ENCODE measurements around the gene SYTL3.

Gene SYTL3

DNA sequence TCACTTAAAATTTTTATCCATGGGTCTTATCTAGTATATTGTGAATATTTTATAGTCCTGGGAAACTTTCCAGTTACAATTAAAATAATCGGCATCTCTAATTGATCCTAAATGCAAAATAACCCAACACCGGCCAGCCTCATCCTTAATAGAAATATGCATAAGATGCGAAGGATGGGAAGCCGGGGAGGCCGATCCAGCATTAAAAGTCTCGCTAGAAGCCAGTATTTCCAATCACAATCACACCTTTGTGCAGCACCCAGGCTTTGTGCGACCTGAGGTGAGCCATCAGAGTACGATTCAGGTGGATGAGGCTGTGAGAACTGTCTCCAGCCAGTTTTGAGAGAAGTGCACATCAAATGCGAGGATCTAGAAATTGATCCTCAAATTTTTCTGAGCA, 104.0 kb downstream of the SYTL3 start:
- TF ChIP-seq, protein P1, sequence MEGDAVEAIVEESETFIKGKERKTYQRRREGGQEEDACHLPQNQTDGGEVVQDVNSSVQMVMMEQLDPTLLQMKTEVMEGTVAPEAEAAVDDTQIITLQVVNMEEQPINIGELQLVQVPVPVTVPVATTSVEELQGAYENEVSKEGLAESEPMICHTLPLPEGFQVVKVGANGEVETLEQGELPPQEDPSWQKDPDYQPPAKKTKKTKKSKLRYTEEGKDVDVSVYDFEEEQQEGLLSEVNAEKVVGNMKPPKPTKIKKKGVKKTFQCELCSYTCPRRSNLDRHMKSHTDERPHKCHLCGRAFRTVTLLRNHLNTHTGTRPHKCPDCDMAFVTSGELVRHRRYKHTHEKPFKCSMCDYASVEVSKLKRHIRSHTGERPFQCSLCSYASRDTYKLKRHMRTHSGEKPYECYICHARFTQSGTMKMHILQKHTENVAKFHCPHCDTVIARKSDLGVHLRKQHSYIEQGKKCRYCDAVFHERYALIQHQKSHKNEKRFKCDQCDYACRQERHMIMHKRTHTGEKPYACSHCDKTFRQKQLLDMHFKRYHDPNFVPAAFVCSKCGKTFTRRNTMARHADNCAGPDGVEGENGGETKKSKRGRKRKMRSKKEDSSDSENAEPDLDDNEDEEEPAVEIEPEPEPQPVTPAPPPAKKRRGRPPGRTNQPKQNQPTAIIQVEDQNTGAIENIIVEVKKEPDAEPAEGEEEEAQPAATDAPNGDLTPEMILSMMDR (IDR thresholded peaks at IDR 0.05; ENCODE audit: insufficient read depth, low read length, poor library complexity, severe bottlenecking) = no peak
- no peak for DNase-seq (ENCODE audit: extremely low read depth, insufficient read length)
- Histone ChIP-seq H3K4me3 (replicated peaks; ENCODE audit: low read depth, low read length) (no peak overlapping the region), H3K27me3 (replicated peaks; ENCODE audit: control insufficient read depth, insufficient read depth, low read length) (no peaks in the 10 kb centered on the region), H3K36me3 (ENCODE audit: control insufficient read depth, insufficient read depth, low read length) (no peaks in the 10 kb centered on the region; the same call in 1 of the 2 replicates)

DNA sequence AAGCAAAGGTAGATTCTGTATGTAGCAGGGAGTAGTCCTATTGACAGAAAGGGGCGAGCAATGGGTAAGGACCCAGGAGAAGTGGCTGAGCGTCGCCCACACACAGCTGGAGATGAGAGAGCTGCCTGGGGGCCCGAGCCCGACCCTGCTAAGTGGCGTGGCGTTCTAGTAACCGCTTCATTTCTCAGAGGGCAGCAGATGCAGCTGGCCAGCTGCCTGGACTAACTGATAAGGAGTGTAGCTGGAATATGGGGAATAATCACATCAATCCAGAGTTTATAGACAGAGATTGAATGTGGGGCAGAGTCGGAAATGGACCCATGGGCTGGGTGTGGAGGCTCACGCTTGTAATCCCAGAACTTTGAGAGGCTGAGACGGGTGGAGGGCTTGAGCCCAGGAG, 104.9 kb downstream of the SYTL3 start:
- Histone ChIP-seq H3K36me3 (ENCODE audit: control insufficient read depth, insufficient read depth, low read length) (no peaks in the 10 kb centered on the region; the same call in 1 of the 2 replicates), H3K4me3 (replicated peaks; ENCODE audit: low read depth, low read length) (no peak overlapping the region), H3K27me3 (replicated peaks; ENCODE audit: control insufficient read depth, insufficient read depth, low read length) (no peaks in the 10 kb centered on the region)
- TF ChIP-seq, protein P1 (IDR thresholded peaks at IDR 0.05; ENCODE audit: insufficient read depth, low read length, poor library complexity, severe bottlenecking) = no peak
- no peak for DNase-seq (ENCODE audit: extremely low read depth, insufficient read length)

DNA sequence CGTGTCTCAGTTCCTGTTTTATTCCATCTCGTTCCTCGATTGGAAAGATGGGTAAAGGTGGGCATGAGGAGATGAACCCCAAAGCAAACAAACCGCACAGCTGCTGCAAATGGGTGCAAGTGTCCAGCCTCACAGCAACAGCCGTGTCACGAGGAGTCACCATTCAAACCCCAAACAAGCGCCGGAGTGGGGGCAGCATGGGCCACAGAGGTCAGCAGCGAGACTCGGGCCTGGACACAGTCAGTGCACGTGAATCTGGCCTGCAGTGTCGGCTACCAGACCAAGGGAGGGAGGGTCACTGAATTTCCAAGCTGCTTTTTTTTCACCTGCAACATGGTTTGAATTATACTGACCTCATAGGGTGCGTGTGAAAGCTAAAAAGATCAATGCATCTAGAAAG, 105.8 kb downstream of the SYTL3 start:
- no peak overlapping the region for H3K4me3 ChIP-seq (replicated peaks; ENCODE audit: low read depth, low read length)
- no peak for DNase-seq (ENCODE audit: extremely low read depth, insufficient read length)
- no peaks in the 10 kb centered on the region; the same call in 1 of the 2 replicates for H3K36me3 ChIP-seq (ENCODE audit: control insufficient read depth, insufficient read depth, low read length)
- TF ChIP-seq, protein P1 (IDR thresholded peaks at IDR 0.05; ENCODE audit: insufficient read depth, low read length, poor library complexity, severe bottlenecking) = no peak
- H3K27me3 ChIP-seq (replicated peaks; ENCODE audit: control insufficient read depth, insufficient read depth, low read length) = no peaks in the 10 kb centered on the region

DNA sequence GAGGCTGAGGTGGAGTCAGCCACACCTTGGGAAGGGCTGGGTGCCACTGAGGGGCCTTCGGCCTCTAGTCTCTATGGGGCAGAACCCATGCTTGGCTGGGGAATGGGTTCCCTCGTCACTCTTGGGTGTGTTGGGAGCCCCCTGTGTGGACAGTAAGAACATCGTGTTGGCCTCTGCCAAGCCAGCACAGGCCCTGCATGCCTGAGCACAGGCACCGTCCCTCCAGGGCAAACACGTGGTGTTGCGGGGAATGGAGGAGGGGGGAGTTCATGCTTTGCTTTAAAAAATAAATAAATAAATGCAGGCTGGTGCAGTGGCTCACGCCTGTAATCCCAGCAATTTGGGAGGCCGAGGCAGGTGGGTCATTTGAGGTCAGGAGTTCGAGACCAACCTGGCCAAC, 106.3 kb downstream of the SYTL3 start:
- Histone ChIP-seq H3K36me3 (ENCODE audit: control insufficient read depth, insufficient read depth, low read length) (no peaks in the 10 kb centered on the region; the same call in 1 of the 2 replicates), H3K27me3 (replicated peaks; ENCODE audit: control insufficient read depth, insufficient read depth, low read length) (no peaks in the 10 kb centered on the region), H3K4me3 (replicated peaks; ENCODE audit: low read depth, low read length) (no peak overlapping the region)
- DNase-seq (ENCODE audit: extremely low read depth, insufficient read length) = no peak
- TF ChIP-seq, protein P1 (IDR thresholded peaks at IDR 0.05; ENCODE audit: insufficient read depth, low read length, poor library complexity, severe bottlenecking) = no peak

DNA sequence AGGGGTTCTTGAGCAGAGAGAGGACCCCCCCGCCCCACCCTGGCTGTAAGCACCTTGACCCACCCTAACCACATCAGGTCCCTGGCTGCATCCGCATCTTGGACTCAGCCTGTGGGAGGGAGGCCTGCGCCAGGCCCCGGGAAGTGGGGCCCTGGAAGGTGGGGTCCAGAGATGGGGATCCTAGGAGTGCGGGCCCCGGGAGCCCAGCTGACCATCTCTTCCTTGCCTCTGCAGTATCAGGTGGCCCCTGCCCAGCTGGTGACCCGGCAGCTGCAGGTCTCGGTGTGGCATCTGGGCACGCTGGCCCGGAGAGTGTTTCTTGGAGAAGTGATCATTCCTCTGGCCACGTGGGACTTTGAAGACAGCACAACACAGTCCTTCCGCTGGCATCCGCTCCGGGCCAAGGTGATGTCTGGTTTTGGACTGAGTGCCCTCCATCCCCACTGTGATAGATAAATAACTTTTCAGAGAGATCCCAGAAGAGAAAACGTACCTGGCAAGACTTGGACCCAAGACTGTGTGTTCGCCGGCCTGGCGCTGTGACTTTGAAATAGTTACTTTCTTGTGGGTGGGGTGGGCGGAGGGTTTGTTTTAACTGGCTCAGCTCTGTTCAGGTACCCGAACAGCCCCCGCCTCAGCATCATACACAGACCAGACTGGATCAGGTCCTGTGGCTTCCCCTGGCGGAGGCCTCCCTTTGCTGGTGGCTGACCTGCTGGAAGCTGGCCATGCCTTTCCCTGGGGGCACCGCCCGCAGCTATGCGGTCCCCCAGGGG, 107.3 kb downstream of the SYTL3 start:
- H3K36me3 ChIP-seq (ENCODE audit: control insufficient read depth, insufficient read depth, low read length) = no peaks in the 10 kb centered on the region; the same call in 1 of the 2 replicates
- no peak for DNase-seq (ENCODE audit: extremely low read depth, insufficient read length)
- no peak overlapping the region for H3K4me3 ChIP-seq (replicated peaks; ENCODE audit: low read depth, low read length)
- no peaks in the 10 kb centered on the region for H3K27me3 ChIP-seq (replicated peaks; ENCODE audit: control insufficient read depth, insufficient read depth, low read length)
- TF ChIP-seq, protein P1 (IDR thresholded peaks at IDR 0.05; ENCODE audit: insufficient read depth, low read length, poor library complexity, severe bottlenecking) = no peak

Data from GM06990 (cell line).